Panc1 (cell line): ENCODE measurements around the gene CAMK2B. TPM values are rescaled to one million over a fixed set of nuclear protein-coding genes. Genes with fewer than 3 reads are reported as not detected.

Source experiments
- ATAC-seq: fragments of 200-7000 bp; cut with Tn5 transposase; 2 replicates; pipeline ENCODE4 v1.9.1; 2020; ENCODE audit warnings: mild to moderate bottlenecking, moderate library complexity
- BruUV-seq: library from RNA; stranded (reverse); fragments of 400-500 nt; replicated peaks from 2 replicates; lab custom pipeline; 2021; lab: Mats Ljungman, UMichigan
- CTCF ChIA-PET: fragments of 300-600 bp; sonication (Branson Sonifier 250); formaldehyde crosslinking; loops from one replicate; lab custom pipeline; 2022; ENCODE audit warnings: antibody characterized with exemption; lab: Charles Lee
- POLR2A ChIA-PET: fragments of 300-600 bp; sonication (Branson Sonifier 250); formaldehyde crosslinking; loops from one replicate; lab custom pipeline; 2022; ENCODE audit warnings: antibody characterized with exemption; lab: Charles Lee
- DNase-seq: peaks from one replicate; pipeline ENCODE4 v3.0.0-alpha.2; 2010; ENCODE audit warnings: low read depth, low spot score
- H3K27ac ChIP-seq: 2 replicates; pipeline ENCODE4 v1.5.1; 2011; ENCODE audit warnings: mild to moderate bottlenecking, low read length, inconsistent platforms
- H3K27me3 ChIP-seq: fragments of 200-500 bp; sonication (Bioruptor generic); 2 replicates; pipeline ENCODE4 v1.6.0; 2014; ENCODE audit warnings: low read length, inconsistent platforms; ENCODE audit not compliant: control insufficient read depth, insufficient read depth
- H3K36me3 ChIP-seq: fragments of 200-500 bp; sonication (Bioruptor generic); 2 replicates; pipeline ENCODE4 v1.5.1; 2014; ENCODE audit warnings: inconsistent platforms, mild to moderate bottlenecking, low read length, moderate library complexity; ENCODE audit not compliant: control insufficient read depth, insufficient read depth
- H3K4me1 ChIP-seq: 2 replicates; pipeline ENCODE4 v1.5.1; 2011; ENCODE audit warnings: inconsistent platforms, mild to moderate bottlenecking, low read length, moderate library complexity; ENCODE audit not compliant: control insufficient read depth, insufficient read depth
- H3K4me3 ChIP-seq, 2 experiments: 2 replicates each; pipeline ENCODE4 v1.5.1; 2011 to 2012; ENCODE audit warnings: low read depth in 2 of 2, low read length in 2 of 2, mild to moderate bottlenecking in 2 of 2, inconsistent platforms in 1 of 2, moderate library complexity in 1 of 2
- H3K9me3 ChIP-seq: fragments of 200-500 bp; sonication (Bioruptor generic); 2 replicates; pipeline ENCODE4 v1.5.1; 2014; ENCODE audit warnings: low read depth, mild to moderate bottlenecking, inconsistent platforms, low read length, moderate library complexity; ENCODE audit not compliant: control insufficient read depth, insufficient read depth
- POLR2AphosphoS5 ChIP-seq: IDR thresholded peaks from 2 replicates; pipeline ENCODE4 v1.6.1; 2012; ENCODE audit warnings: mild to moderate bottlenecking, low read depth, low read length, moderate library complexity
- REST ChIP-seq, 2 experiments: IDR thresholded peaks; 2 replicates each; pipeline ENCODE4 v1.6.1; 2011 to 2012; ENCODE audit warnings: low read depth in 2 of 2, control low read depth in 1 of 2, low read length in 1 of 2, mild to moderate bottlenecking in 1 of 2, moderate library complexity in 1 of 2; ENCODE audit not compliant: insufficient read depth in 1 of 2
- SIN3A ChIP-seq: IDR thresholded peaks from 2 replicates; pipeline ENCODE4 v1.6.1; 2012; ENCODE audit warnings: low read depth, mild to moderate bottlenecking, low read length, moderate library complexity, borderline replicate concordance; ENCODE audit not compliant: insufficient read depth
- TCF7L2 ChIP-seq: IDR thresholded peaks from 2 replicates; pipeline ENCODE4 v1.6.1; 2011; ENCODE audit warnings: mild to moderate bottlenecking, low read depth, low read length, inconsistent platforms
- in situ Hi-C: cut with HindIII; loops from 2 replicates; pipeline ENCODE4 v1.10.0; 2016; ENCODE audit warnings: low sequenced_read_pairs, low pct_unique_long_range_greater_than_20kb
- intact Hi-C: fragments of 100-400 bp; cut with micrococcal nuclease; formaldehyde crosslinking; loops from one replicate; pipeline ENCODE4 v1.10.0; 2022; ENCODE audit not compliant: unreplicated experiment
- total RNA-seq: library from RNA; stranded (reverse); gene quantifications from one replicate; pipeline ENCODE4 v1.2.1, GENCODE V29; 2021; ENCODE audit not compliant: unreplicated experiment
- TF ChIP-seq, protein P1 (sequence below): fragments of 450-650 bp; IDR thresholded peaks from 2 replicates; pipeline ENCODE4 v1.5.1; 2017; ENCODE audit warnings: mild to moderate bottlenecking

Gene CAMK2B
- total RNA-seq, 1 experiment from 2014 or later: 0.26 TPM

GRCh38 chr7:44237696-44238095 is 87.7 kb downstream of the CAMK2B start:
- TF ChIP-seq, protein P1, sequence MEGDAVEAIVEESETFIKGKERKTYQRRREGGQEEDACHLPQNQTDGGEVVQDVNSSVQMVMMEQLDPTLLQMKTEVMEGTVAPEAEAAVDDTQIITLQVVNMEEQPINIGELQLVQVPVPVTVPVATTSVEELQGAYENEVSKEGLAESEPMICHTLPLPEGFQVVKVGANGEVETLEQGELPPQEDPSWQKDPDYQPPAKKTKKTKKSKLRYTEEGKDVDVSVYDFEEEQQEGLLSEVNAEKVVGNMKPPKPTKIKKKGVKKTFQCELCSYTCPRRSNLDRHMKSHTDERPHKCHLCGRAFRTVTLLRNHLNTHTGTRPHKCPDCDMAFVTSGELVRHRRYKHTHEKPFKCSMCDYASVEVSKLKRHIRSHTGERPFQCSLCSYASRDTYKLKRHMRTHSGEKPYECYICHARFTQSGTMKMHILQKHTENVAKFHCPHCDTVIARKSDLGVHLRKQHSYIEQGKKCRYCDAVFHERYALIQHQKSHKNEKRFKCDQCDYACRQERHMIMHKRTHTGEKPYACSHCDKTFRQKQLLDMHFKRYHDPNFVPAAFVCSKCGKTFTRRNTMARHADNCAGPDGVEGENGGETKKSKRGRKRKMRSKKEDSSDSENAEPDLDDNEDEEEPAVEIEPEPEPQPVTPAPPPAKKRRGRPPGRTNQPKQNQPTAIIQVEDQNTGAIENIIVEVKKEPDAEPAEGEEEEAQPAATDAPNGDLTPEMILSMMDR: no peak
- TF ChIP-seq SIN3A: no peak
- no peak for TF ChIP-seq REST (IDR thresholded peaks at IDR 0.05; ENCODE audit: insufficient read depth in 1 of 2, low read depth in 2 of 2, low read length in 1 of 2)
- no peak for TF ChIP-seq TCF7L2
- no peak for TF ChIP-seq POLR2AphosphoS5
- no TSS peak for BruUV-seq
- ATAC-seq: no peak
- no peak for DNase-seq
- in situ Hi-C loops (no loop called here), intact Hi-C loops (no loop called here)
- POLR2A ChIA-PET: no interaction called here
- CTCF ChIA-PET: no interaction called here
- Histone ChIP-seq H3K27me3 (no peaks in the 10 kb centered on the region), H3K9me3 (no peaks in the 10 kb centered on the region), H3K4me1 (0 out of 2 replicates have a peak, but pooled peaks cover 3% of the 10 kb centered on the region), H3K36me3 (no peaks in the 10 kb centered on the region), H3K27ac (no peak overlapping the region), H3K4me3 (no peak overlapping the region)

DNA sequence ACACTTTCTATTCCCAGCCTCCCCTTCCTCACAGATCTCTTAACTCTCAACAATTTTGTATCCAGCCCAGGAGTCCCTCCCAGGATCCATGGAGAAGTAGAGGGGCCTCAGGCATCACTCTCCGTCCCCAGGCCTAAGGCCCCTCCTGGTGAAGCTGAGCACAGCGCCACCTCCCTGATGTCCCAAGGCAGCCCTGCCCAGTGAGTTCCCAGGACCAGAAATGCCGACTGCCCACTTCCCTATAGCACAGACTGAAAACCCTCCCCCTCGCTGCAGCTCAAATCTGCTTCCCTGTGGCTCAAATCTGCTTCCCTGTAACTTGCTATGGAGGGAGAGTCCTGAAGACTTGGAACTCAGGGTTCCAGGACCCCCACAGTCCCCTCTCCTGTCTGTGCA is 89.1 kb downstream of the CAMK2B start:
- CTCF ChIA-PET: interaction anchor here (0.7 kb wide), 1 partner anchor 161 kb away, joined by 3 read pairs; no protein-coding TSS in a partner anchor
- intact Hi-C loops (no loop called here), in situ Hi-C loops (no loop called here)
- H3K4me3 ChIP-seq: no peak overlapping the region
- H3K9me3 ChIP-seq: no peaks in the 10 kb centered on the region
- H3K36me3 ChIP-seq: no peaks in the 10 kb centered on the region
- ATAC-seq (no peak), DNase-seq (no peak)
- POLR2A ChIA-PET: no interaction called here
- H3K4me1 ChIP-seq: 0 out of 2 replicates have a peak, but pooled peaks cover 3% of the 10 kb centered on the region
- BruUV-seq: no TSS peak
- TF ChIP-seq POLR2AphosphoS5 (no peak), TCF7L2 (no peak)
- TF ChIP-seq, protein P1: no peak; the same call in 1 of the 2 replicates
- no peaks in the 10 kb centered on the region for H3K27me3 ChIP-seq
- no peak overlapping the region for H3K27ac ChIP-seq
